Measurements from ENCODE around the gene TMEM39B.

DNA sequence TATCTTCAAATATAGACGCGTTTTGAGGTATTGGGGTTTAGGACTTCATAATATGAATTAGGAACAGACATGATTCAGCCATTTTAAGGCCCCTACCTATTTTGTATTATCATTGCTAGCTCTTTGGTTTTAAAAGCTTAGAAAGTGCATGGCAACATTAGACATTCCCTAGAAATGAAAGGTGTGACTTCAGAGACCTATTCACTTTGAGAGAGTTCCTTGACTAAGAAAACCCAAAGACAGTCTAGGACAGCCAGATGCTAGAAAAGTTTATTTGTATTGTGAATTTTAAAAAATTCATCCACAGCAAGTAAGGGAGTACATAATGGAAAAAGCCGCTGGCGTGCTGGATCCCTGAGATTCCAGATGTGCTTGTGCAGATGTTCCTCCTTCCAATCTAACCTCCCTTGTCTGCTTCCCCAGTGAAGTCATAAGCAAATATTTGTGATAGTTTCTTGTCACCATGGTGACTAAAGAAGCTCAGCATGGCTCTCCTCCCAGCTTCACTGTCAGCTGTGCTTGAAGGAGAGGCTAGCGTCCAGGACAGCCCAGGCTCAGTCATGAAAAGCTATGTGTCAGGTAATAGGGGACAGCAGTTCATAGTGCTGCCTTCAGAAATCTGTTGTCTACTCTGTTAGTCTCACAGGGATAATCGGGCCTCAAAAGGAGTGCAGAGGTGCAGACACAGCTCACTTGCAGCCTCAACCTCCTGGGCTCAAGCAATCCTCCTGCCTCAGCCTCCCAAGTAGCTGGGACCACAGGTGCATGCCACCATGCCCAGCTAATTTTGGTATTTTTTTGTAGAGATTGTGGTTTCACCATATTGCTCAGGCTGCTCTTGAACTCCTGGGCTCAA is 69.9 kb downstream of the TMEM39B start:
- TF ChIP-seq CTCF (conservative IDR thresholded peaks at IDR 0.05; ENCODE audit: low read depth, low read length) (no peak), EZH2 (IDR thresholded peaks at IDR 0.05; ENCODE audit: borderline replicate concordance, low read depth, low read length, poor library complexity, severe bottlenecking) (no peak)
